K562 (cell line): ENCODE data around the gene ZNF334. TPM values are rescaled to one million over a fixed set of nuclear protein-coding genes. Genes with fewer than 3 reads are reported as not detected.

ENCODE experiments used
- AFF1 ChIP-seq, 2 experiments: fragments of 450-650 bp; IDR thresholded peaks; 2 replicates each; pipeline ENCODE4 v1.6.1; 2018; ENCODE audit warnings: mild to moderate bottlenecking in 2 of 2, low read depth in 1 of 2; ENCODE audit not compliant: partially characterized antibody in 2 of 2
- MIER1 ChIP-seq: fragments of 450-650 bp; IDR thresholded peaks from 2 replicates; pipeline ENCODE4 v1.6.1; 2016; ENCODE audit warnings: antibody characterized with exemption, mild to moderate bottlenecking, low read depth
- RCOR1 ChIP-seq, 2 experiments: IDR thresholded peaks; 2 replicates each; pipeline ENCODE4 v1.6.1; 2012; ENCODE audit warnings: low read depth in 2 of 2, low read length in 2 of 2, borderline replicate concordance in 1 of 2, improper control_type of control experiment in 1 of 2
- ZKSCAN8 ChIP-seq: fragments of 200-800 bp; sonication (Bioruptor generic); IDR thresholded peaks from 2 replicates; pipeline ENCODE4 v1.6.1; 2016; ENCODE audit warnings: missing genetic modification characterization, missing compliant biosample characterization
- polyA plus RNA-seq, 8 experiments: library from polyadenylated mRNA; depleted of rRNA in 4 of 8; stranded (reverse) in 5 of 8; unstranded in 3 of 8; fragments of >200 nt; fragmentation: Nextera tagmentation in 2 of 8; fragmentation: Illumina TruSeq in 1 of 8; extraction: Ambion mirVana in 2 of 8; extraction: Trizol in 1 of 8; gene quantifications; 2 replicates each; pipeline versions ENCODE4 v1.2.1 to v1.2.3, GENCODE V29; 2011 to 2014; ENCODE audit warnings: inconsistent platforms in 1 of 8, missing spikeins in 1 of 8
- total RNA-seq, 7 experiments: library from RNA; depleted of rRNA in 6 of 7; stranded (reverse); fragments of >200 nt in 6 of 7; fragmentation: Illumina TruSeq in 2 of 7; extraction: Trizol in 2 of 7; gene quantifications; 2 replicates each; pipeline versions ENCODE4 v1.2.1 to v1.2.3, GENCODE V29; 2011 to 2021; ENCODE audit warnings: low replicate concordance in 1 of 7
- TF ChIP-seq, protein P1 (sequence below), 2 experiments: fragments of 450-650 bp; formaldehyde crosslinking in 1 of 2; IDR thresholded peaks; 2 replicates each; pipeline versions ENCODE4 v1.4.0 to v1.6.1; 2014 to 2020; ENCODE audit warnings: mild to moderate bottlenecking in 2 of 2, borderline replicate concordance in 1 of 2, low read depth in 1 of 2

Gene ZNF334
- total and polyA plus RNA-seq, 9 of the 15 experiments (the other 6 are each of a cell fraction or from before 2014, with no cell fraction given): 0.06 to 0.27 (median 0.21) TPM; not detected in 1

DNA sequence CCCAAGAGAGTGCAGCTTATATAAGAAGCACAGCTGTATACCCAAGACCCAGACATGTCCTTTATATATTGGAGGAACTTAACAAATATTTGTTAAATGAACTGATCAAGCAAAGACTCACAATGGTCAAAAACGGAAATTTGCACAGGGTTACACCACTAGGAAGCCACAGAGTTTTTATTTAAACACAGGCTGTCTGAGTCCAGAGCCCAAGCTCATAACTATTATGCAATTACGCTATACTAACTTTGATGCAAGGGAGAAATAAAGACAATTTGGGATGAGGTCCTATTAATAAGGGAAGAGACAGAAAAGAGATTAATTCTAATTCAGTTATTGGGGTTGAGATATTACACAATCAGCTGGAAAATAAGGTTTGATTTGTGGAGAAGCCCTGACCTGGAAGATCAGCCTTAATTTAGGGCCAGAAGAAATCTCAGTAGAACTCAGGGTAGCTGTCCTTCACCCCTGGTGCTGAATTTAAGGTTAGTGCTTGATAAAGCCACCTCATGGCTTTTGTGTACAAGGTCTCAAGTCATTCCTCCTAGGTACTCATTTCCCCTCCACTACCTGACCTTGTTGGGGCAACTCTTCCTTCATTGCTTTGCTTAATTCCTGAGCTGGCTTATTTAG lies 10.5 kb upstream of the ZNF334 start (continued):
- TF ChIP-seq AFF1 (IDR thresholded peaks at IDR 0.05; ENCODE audit: low read depth in 1 of 2, partially characterized antibody in 2 of 2) (peak in 1 of 2 experiments; percentile 65), ZKSCAN8 (no peak), MIER1 (peak; percentile 90), RCOR1 (IDR thresholded peaks at IDR 0.05; ENCODE audit: borderline replicate concordance in 1 of 2, low read depth in 2 of 2, low read length in 2 of 2) (peak in 1 of 2 experiments; percentile 95; a peak in 2 of 4 replicates)
- TF ChIP-seq, protein P1, sequence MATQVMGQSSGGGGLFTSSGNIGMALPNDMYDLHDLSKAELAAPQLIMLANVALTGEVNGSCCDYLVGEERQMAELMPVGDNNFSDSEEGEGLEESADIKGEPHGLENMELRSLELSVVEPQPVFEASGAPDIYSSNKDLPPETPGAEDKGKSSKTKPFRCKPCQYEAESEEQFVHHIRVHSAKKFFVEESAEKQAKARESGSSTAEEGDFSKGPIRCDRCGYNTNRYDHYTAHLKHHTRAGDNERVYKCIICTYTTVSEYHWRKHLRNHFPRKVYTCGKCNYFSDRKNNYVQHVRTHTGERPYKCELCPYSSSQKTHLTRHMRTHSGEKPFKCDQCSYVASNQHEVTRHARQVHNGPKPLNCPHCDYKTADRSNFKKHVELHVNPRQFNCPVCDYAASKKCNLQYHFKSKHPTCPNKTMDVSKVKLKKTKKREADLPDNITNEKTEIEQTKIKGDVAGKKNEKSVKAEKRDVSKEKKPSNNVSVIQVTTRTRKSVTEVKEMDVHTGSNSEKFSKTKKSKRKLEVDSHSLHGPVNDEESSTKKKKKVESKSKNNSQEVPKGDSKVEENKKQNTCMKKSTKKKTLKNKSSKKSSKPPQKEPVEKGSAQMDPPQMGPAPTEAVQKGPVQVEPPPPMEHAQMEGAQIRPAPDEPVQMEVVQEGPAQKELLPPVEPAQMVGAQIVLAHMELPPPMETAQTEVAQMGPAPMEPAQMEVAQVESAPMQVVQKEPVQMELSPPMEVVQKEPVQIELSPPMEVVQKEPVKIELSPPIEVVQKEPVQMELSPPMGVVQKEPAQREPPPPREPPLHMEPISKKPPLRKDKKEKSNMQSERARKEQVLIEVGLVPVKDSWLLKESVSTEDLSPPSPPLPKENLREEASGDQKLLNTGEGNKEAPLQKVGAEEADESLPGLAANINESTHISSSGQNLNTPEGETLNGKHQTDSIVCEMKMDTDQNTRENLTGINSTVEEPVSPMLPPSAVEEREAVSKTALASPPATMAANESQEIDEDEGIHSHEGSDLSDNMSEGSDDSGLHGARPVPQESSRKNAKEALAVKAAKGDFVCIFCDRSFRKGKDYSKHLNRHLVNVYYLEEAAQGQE (IDR thresholded peaks at IDR 0.05; ENCODE audit: borderline replicate concordance): peak; percentile 98
- TF ChIP-seq, protein P1 (CRISPR knock-in tag; IDR thresholded peaks at IDR 0.05; ENCODE audit: low read depth): peak; percentile 87
- TF ChIP-seq, all 486 proteins: peak for 10
